Karpas-422 (cell line): Measurements from ENCODE around the gene HSP90AA1. TPM values are rescaled to one million over a fixed set of nuclear protein-coding genes. Genes with fewer than 3 reads are reported as not detected.

Source experiments
- DNase-seq: peaks from one replicate; pipeline ENCODE4 v3.0.0-alpha.2; 2015
- H2AFZ ChIP-seq: fragments of 200-600 bp; sonication (generic); 2 replicates; pipeline ENCODE4 v1.6.1; 2014; ENCODE audit warnings: antibody characterized with exemption, low read length, mixed read lengths
- H3K27ac ChIP-seq: fragments of 200-600 bp; sonication (generic); 2 replicates; pipeline ENCODE4 v1.5.1; 2014; ENCODE audit warnings: mild to moderate bottlenecking, low read length, moderate library complexity
- H3K27me3 ChIP-seq: fragments of 200-600 bp; sonication (generic); 2 replicates; pipeline ENCODE4 v1.6.1; 2014; ENCODE audit warnings: low read length, mixed read lengths
- H3K36me3 ChIP-seq: fragments of 200-600 bp; sonication (generic); 2 replicates; pipeline ENCODE4 v1.6.1; 2014; ENCODE audit warnings: low read length, mixed read lengths; ENCODE audit not compliant: insufficient read depth
- H3K4me1 ChIP-seq: fragments of 200-600 bp; sonication (generic); 2 replicates; pipeline ENCODE4 v1.6.1; 2014; ENCODE audit warnings: mild to moderate bottlenecking, low read length, mixed read lengths
- H3K4me2 ChIP-seq: fragments of 200-600 bp; sonication (generic); 2 replicates; pipeline ENCODE4 v1.6.1; 2014; ENCODE audit warnings: low read length, low read depth, mild to moderate bottlenecking; ENCODE audit not compliant: poor library complexity, severe bottlenecking
- H3K4me3 ChIP-seq: fragments of 200-600 bp; sonication (generic); 2 replicates; pipeline ENCODE4 v1.5.1; 2014; ENCODE audit warnings: mild to moderate bottlenecking, antibody characterized with exemption, low read length, mixed read lengths
- H3K79me2 ChIP-seq: fragments of 200-600 bp; sonication (generic); 2 replicates; pipeline ENCODE4 v1.6.1; 2014; ENCODE audit warnings: mild to moderate bottlenecking, low read length, mixed read lengths
- H3K9ac ChIP-seq: fragments of 200-600 bp; sonication (generic); 2 replicates; pipeline ENCODE4 v1.6.0; 2014; ENCODE audit warnings: low read length
- H3K9me2 ChIP-seq: fragments of 200-600 bp; sonication (generic), shearing (Covaris generic); replicated peaks from 2 replicates; pipeline ENCODE4 v1.6.0; 2014; ENCODE audit warnings: mild to moderate bottlenecking, low read length, moderate library complexity; ENCODE audit not compliant: insufficient read depth
- H3K9me3 ChIP-seq: fragments of 300-700, 200-600 bp; sonication (generic); 2 replicates; pipeline ENCODE4 v1.6.1; 2014; ENCODE audit warnings: low read length, mixed read lengths
- H4K20me1 ChIP-seq: fragments of 200-600 bp; sonication (generic); 2 replicates; pipeline ENCODE4 v1.6.1; 2014; ENCODE audit warnings: mild to moderate bottlenecking, antibody characterized with exemption, low read length, low read depth; ENCODE audit not compliant: insufficient read depth
- small RNA-seq: library from RNA; depleted of rRNA; stranded (forward); fragments of <200 nt; gene quantifications from one replicate; pipeline ENCODE3, GENCODE V24; 2014
- total RNA-seq: library from RNA; depleted of rRNA; stranded (reverse); fragments of >200 nt; shearing (Covaris generic); gene quantifications from 2 replicates; pipeline ENCODE4 v1.2.3, GENCODE V29; 2014; ENCODE audit warnings: low replicate concordance; rRNA removed

Gene HSP90AA1
- total RNA-seq, 1 experiment from 2014 or later = 505 TPM

- Histone ChIP-seq H3K79me2 (no peaks in the 10 kb centered on the region), H3K27ac (no peak overlapping the region), H3K9me2 (no peaks in the 10 kb centered on the region), H3K9me3 (no peaks in the 10 kb centered on the region), H2AFZ (no peak overlapping the region), H3K4me2 (no peak overlapping the region), H3K4me3 (no peak overlapping the region), H4K20me1 (peaks cover 6% of the 10 kb centered on the region; the same call in 1 of the 2 replicates), H3K4me1 (no peaks in the 10 kb centered on the region), H3K9ac (no peak overlapping the region), H3K27me3 (no peaks in the 10 kb centered on the region), H3K36me3 (peaks cover 84% of the 10 kb centered on the region)
- no peak for DNase-seq
These were observed 49.2 kb downstream of the HSP90AA1 start for GRCh38 chr14:102037686-102038085.

GRCh38 chr14:102035914-102036313 lies 50.9 kb downstream of the HSP90AA1 start:
- no peak overlapping the region for H2AFZ ChIP-seq
- H3K4me2 ChIP-seq = no peak overlapping the region
- no peak for DNase-seq
- peaks cover 80% of the 10 kb centered on the region for H3K36me3 ChIP-seq
- no peaks in the 10 kb centered on the region for H3K27me3 ChIP-seq
- H3K27ac ChIP-seq = no peak overlapping the region
- no peak overlapping the region for H3K9ac ChIP-seq
- H3K4me1 ChIP-seq = no peaks in the 10 kb centered on the region
- no peak overlapping the region for H3K4me3 ChIP-seq
- no peaks in the 10 kb centered on the region for H3K9me3 ChIP-seq
- peaks cover 6% of the 10 kb centered on the region; the same call in 1 of the 2 replicates for H4K20me1 ChIP-seq
- H3K9me2 ChIP-seq = no peaks in the 10 kb centered on the region
- H3K79me2 ChIP-seq = no peaks in the 10 kb centered on the region

GRCh38 chr14:102034301-102034700 lies 52.5 kb downstream of the HSP90AA1 start:
- no peak overlapping the region for H3K4me3 ChIP-seq
- H4K20me1 ChIP-seq = peaks cover 6% of the 10 kb centered on the region; the same call in 1 of the 2 replicates
- no peaks in the 10 kb centered on the region for H3K27me3 ChIP-seq
- H3K9me3 ChIP-seq = no peaks in the 10 kb centered on the region
- no peak overlapping the region for H3K27ac ChIP-seq
- peaks cover 83% of the 10 kb centered on the region for H3K36me3 ChIP-seq
- no peaks in the 10 kb centered on the region for H3K4me1 ChIP-seq
- H3K9me2 ChIP-seq = no peaks in the 10 kb centered on the region
- H3K79me2 ChIP-seq = no peaks in the 10 kb centered on the region
- H3K9ac ChIP-seq = no peak overlapping the region
- H3K4me2 ChIP-seq = no peak overlapping the region
- no peak overlapping the region for H2AFZ ChIP-seq
- DNase-seq = no peak

GRCh38 chr14:102033241-102033640 lies 53.6 kb downstream of the HSP90AA1 start:
- Histone ChIP-seq H3K27ac (no peak overlapping the region), H2AFZ (no peak overlapping the region), H3K4me2 (no peak overlapping the region), H3K4me1 (no peaks in the 10 kb centered on the region), H3K4me3 (no peak overlapping the region), H3K36me3 (peaks cover 82% of the 10 kb centered on the region), H3K9me3 (no peaks in the 10 kb centered on the region), H4K20me1 (peaks cover 6% of the 10 kb centered on the region; the same call in 1 of the 2 replicates), H3K9me2 (no peaks in the 10 kb centered on the region), H3K27me3 (no peaks in the 10 kb centered on the region), H3K79me2 (no peaks in the 10 kb centered on the region), H3K9ac (no peak overlapping the region)
- no peak for DNase-seq

Small RNA genes lying within 50 kb of the gene (small RNA-seq; reads per million reads assigned to genes)
- gene RN7SL472P = not detected

Other genes starting within 250 kb of the HSP90AA1 start
- gene DYNC1H1, start 122.5 kb downstream of the HSP90AA1 start, total RNA-seq = 240 and 340 TPM in 2 replicates
- 16.9 and 19.7 TPM in 2 replicates for gene WDR20, start 52.9 kb upstream of the HSP90AA1 start, total RNA-seq
- 4.4 and 12.3 TPM in 2 replicates for gene MOK, start 218.1 kb upstream of the HSP90AA1 start, total RNA-seq
- gene ZNF839, start 232.7 kb upstream of the HSP90AA1 start, total RNA-seq = 14.3 and 36.6 TPM in 2 replicates